Uterus (tissue), 2 donors: ENCODE results near the gene ISLR.

Source experiments
- CTCF ChIP-seq, 4 experiments: fragments of 200-600 bp in 2 of 4; fragments of 450-650 bp in 2 of 4; sonication (generic) in 2 of 4; IDR thresholded peaks; one replicate each; pipeline ENCODE4 v1.5.1; 2016 to 2019; ENCODE audit warnings: antibody characterized with exemption in 4 of 4, mild to moderate bottlenecking in 2 of 4, moderate library complexity in 1 of 4
- POLR2A ChIP-seq, 2 donors: fragments of 450-650 bp; IDR thresholded peaks; one replicate each; pipeline ENCODE4 v1.6.1; 2016; ENCODE audit warnings: antibody characterized with exemption in 2 of 2, mild to moderate bottlenecking in 1 of 2, moderate library complexity in 1 of 2

DNA sequence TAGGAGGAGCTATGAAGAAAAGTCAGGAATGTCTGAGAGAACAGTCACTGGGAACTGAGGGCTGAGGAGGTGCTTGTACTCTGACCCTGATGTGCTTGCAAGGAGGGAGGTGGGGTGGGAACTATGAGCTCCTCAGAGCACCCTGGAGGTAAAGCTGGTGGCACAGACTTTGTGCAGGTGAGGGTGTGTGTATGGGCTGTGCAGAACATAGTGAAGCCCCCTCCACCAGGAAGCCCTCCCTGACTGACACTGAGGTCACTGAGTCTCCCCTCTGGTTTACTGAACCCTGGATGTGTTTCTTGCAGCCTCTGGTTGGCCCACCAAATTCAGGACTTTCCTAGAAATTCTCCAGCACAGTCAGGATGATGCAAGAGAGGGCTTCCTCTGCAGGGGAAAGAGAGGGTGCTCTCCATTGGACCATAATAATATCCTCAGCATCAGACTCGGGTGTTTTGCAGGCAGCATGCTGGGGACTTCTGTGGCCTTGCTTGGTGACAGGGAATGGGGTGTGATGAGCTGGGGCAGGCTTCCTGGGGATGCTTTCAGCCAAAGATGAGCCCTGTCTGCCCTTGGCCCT is 1.5 kb upstream of the ISLR start:
- TF ChIP-seq POLR2A (IDR thresholded peaks at IDR 0.05): no peak
- no peak for TF ChIP-seq CTCF (IDR thresholded peaks at IDR 0.05)
